Measurements from ENCODE around the gene OR5V1.

DNA sequence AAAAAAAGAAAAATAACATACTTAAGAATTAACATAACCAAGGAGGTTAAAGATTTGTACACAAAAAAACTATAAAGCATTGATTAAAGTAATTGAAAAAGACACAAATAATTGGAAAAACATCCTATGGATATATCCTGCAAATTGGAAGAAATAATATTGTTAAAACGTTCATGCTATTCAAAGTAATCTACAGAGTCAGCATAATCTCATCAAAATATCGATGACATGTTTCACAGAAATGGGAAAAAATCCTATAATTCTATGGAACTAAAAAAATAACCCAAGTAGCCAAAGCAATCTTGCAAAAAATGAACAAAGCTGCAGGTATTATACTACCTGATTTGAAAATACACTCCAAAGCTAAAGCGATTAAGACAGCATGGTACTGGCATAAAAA, 23.3 kb downstream of the OR5V1 start:
- TF ChIP-seq, protein P1, sequence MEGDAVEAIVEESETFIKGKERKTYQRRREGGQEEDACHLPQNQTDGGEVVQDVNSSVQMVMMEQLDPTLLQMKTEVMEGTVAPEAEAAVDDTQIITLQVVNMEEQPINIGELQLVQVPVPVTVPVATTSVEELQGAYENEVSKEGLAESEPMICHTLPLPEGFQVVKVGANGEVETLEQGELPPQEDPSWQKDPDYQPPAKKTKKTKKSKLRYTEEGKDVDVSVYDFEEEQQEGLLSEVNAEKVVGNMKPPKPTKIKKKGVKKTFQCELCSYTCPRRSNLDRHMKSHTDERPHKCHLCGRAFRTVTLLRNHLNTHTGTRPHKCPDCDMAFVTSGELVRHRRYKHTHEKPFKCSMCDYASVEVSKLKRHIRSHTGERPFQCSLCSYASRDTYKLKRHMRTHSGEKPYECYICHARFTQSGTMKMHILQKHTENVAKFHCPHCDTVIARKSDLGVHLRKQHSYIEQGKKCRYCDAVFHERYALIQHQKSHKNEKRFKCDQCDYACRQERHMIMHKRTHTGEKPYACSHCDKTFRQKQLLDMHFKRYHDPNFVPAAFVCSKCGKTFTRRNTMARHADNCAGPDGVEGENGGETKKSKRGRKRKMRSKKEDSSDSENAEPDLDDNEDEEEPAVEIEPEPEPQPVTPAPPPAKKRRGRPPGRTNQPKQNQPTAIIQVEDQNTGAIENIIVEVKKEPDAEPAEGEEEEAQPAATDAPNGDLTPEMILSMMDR (IDR thresholded peaks at IDR 0.05) = no peak
- TF ChIP-seq POLR2A (IDR thresholded peaks at IDR 0.05) = no peak
